Neuronal stem cell (in vitro differentiated cells): ENCODE results near the gene PTPRT.
A peak's percentile ranks its signal among the peaks of the same experiment; 100 is the strongest.

Experiments used
- DNase-seq: peaks from one replicate; pipeline ENCODE4 v3.0.0-alpha.2; 2013; ENCODE audit warnings: low spot score
- H2AFZ ChIP-seq: one replicate; pipeline ENCODE4 v1.6.1; 2013; ENCODE audit warnings: mild to moderate bottlenecking, low read length, inconsistent platforms
- H2AK5ac ChIP-seq: 2 replicates; pipeline ENCODE4 v1.6.1; 2013; ENCODE audit warnings: low read depth, mild to moderate bottlenecking, inconsistent platforms, low read length, moderate library complexity, mixed read lengths
- H2BK120ac ChIP-seq: 2 replicates; pipeline ENCODE4 v1.6.1; 2013; ENCODE audit warnings: low read depth, mild to moderate bottlenecking, inconsistent platforms, low read length, moderate library complexity, mixed read lengths
- H2BK12ac ChIP-seq: one replicate; pipeline ENCODE4 v1.6.1; 2013; ENCODE audit warnings: low read length, inconsistent platforms
- H2BK15ac ChIP-seq: 2 replicates; pipeline ENCODE4 v1.6.1; 2013; ENCODE audit warnings: mild to moderate bottlenecking, low read length, inconsistent platforms, mixed read lengths
- H2BK5ac ChIP-seq: one replicate; pipeline ENCODE4 v1.6.1; 2013; ENCODE audit warnings: inconsistent platforms, mild to moderate bottlenecking, low read length, moderate library complexity
- H3K14ac ChIP-seq: one replicate; pipeline ENCODE4 v1.6.1; 2013; ENCODE audit warnings: low read length, inconsistent platforms
- H3K18ac ChIP-seq: 2 replicates; pipeline ENCODE4 v1.6.1; 2013; ENCODE audit warnings: low read length, inconsistent platforms
- H3K23ac ChIP-seq: 2 replicates; pipeline ENCODE4 v1.6.1; 2013; ENCODE audit warnings: low read depth, mild to moderate bottlenecking, mixed read lengths, low read length, inconsistent platforms; ENCODE audit not compliant: poor library complexity
- H3K27ac ChIP-seq: replicated peaks from 3 replicates; pipeline ENCODE4 v1.5.1; 2013; ENCODE audit warnings: low read length, inconsistent platforms
- H3K27me3 ChIP-seq, 3 experiments: 2 replicates each; pipeline ENCODE4 v1.6.1; 2013; ENCODE audit warnings: low read length in 3 of 3, mild to moderate bottlenecking in 2 of 3, inconsistent platforms in 1 of 3, low read depth in 1 of 3, mixed read lengths in 1 of 3, moderate library complexity in 1 of 3; ENCODE audit not compliant: control insufficient read depth in 3 of 3, insufficient read depth in 3 of 3
- H3K36me3 ChIP-seq, 2 donors: replicated peaks in 1 of 2; 2 replicates each; pipeline ENCODE4 v1.6.1; 2013; ENCODE audit warnings: low read length in 2 of 2; ENCODE audit not compliant: control insufficient read depth in 2 of 2, insufficient read depth in 2 of 2
- H3K4ac ChIP-seq: 2 replicates; pipeline ENCODE4 v1.6.1; 2013; ENCODE audit warnings: inconsistent platforms, mild to moderate bottlenecking, low read length, moderate library complexity
- H3K4me1 ChIP-seq, 2 donors: 1 replicate in 1 of 2; 2 replicates in 1 of 2; pipeline ENCODE4 v1.6.1; 2013; ENCODE audit warnings: low read length in 2 of 2, low read depth in 1 of 2; ENCODE audit not compliant: control insufficient read depth in 2 of 2, insufficient read depth in 1 of 2
- H3K4me2 ChIP-seq: one replicate; pipeline ENCODE4 v1.6.1; 2013; ENCODE audit warnings: mild to moderate bottlenecking, low read length, inconsistent platforms; ENCODE audit not compliant: insufficient read depth, poor library complexity, severe bottlenecking
- H3K4me3 ChIP-seq, 2 donors: 2 replicates each; pipeline ENCODE4 v1.5.1; 2013; ENCODE audit warnings: low read length in 2 of 2, mild to moderate bottlenecking in 2 of 2, inconsistent platforms in 1 of 2, moderate library complexity in 1 of 2
- H3K79me1 ChIP-seq: one replicate; pipeline ENCODE4 v1.6.1; 2013; ENCODE audit warnings: low read depth, mild to moderate bottlenecking, inconsistent platforms, low read length, moderate library complexity
- H3K9ac ChIP-seq: one replicate; pipeline ENCODE4 v1.6.1; 2013; ENCODE audit warnings: mild to moderate bottlenecking, low read depth, low read length, inconsistent platforms; ENCODE audit not compliant: poor library complexity
- H3K9me3 ChIP-seq, 2 donors: replicated peaks in 1 of 2; 2 replicates each; pipeline versions ENCODE3 to v1.6.1; 2013; ENCODE audit warnings: low read length in 2 of 2, mild to moderate bottlenecking in 2 of 2, inconsistent platforms in 1 of 2, low read depth in 1 of 2, mixed read lengths in 1 of 2, moderate library complexity in 1 of 2; ENCODE audit not compliant: control insufficient read depth in 2 of 2, insufficient read depth in 1 of 2
- H4K8ac ChIP-seq: one replicate; pipeline ENCODE4 v1.6.1; 2013; ENCODE audit warnings: low read depth, mild to moderate bottlenecking, inconsistent platforms, low read length, moderate library complexity
- H4K91ac ChIP-seq: one replicate; pipeline ENCODE4 v1.6.1; 2013; ENCODE audit warnings: low read length, low read depth, mild to moderate bottlenecking, inconsistent platforms; ENCODE audit not compliant: poor library complexity
- WGBS, 2 donors: extraction: QIAGEN DNeasy Blood & Tissue Kit; methylation state at CpG; one replicate each; pipeline ENCODE4 v1.1.7; 2013; ENCODE audit warnings: missing lambda C conversion rate in 2 of 2, mixed read lengths in 1 of 2; ENCODE audit not compliant: insufficient read length in 2 of 2, insufficient replicate concordance in 1 of 2; ENCODE audit errors: extremely low coverage in 2 of 2; 5-methylcytosine and 5-hydroxymethylcytosine counted together

PTPRT gene

DNA sequence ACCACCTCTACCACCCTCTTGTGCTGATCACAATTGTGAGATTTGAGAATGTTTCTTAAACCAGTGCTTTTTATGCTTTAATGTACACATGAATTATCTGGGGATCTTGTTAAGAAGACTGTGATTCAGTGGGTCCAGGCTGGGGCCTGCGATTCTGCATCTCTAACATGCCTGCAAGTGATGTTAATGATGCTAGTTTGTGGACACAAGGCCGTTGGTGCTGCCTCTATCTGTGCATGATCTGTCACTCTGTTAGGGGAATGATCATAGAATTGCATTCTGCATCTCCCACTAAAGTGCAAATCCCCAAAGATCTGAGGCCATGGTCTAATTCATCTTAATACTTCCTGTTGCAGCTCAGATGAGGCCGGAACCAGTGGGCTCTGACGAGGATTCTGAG, 746.5 kb downstream of the PTPRT start:
- H2BK12ac ChIP-seq, result no peak overlapping the region
- no peak for DNase-seq

GRCh38 chr20:42442716-42443115, 747.0 kb downstream of the PTPRT start:
- H3K36me3 ChIP-seq, result no peaks in the 10 kb centered on the region
- DNase-seq, result no peak
- H3K4me1 ChIP-seq, result peaks cover 0 to 5% of the 10 kb centered on the region in 2 donors
- H2BK15ac ChIP-seq, result no peak overlapping the region
- H2AFZ ChIP-seq, result no peak overlapping the region
- no peaks in the 10 kb centered on the region for H3K79me1 ChIP-seq
- H3K4ac ChIP-seq, result no peak overlapping the region
- no peak overlapping the region for H3K18ac ChIP-seq
- H3K9me3 ChIP-seq, result no peaks in the 10 kb centered on the region
- no peak overlapping the region for H3K4me2 ChIP-seq
- no CpG with 5 or more reads among the region's 6 CpGs for WGBS, 2 donors
- no peak overlapping the region for H3K4me3 ChIP-seq
- H4K8ac ChIP-seq, result no peak overlapping the region
- no peak overlapping the region for H3K27ac ChIP-seq
- no peak overlapping the region for H2BK120ac ChIP-seq
- no peak overlapping the region for H3K14ac ChIP-seq
- H3K27me3 ChIP-seq, result no peaks in the 10 kb centered on the region
- no peak overlapping the region for H3K23ac ChIP-seq
- no peak overlapping the region for H2AK5ac ChIP-seq
- H2BK5ac ChIP-seq, result no peak overlapping the region
- no peak overlapping the region for H4K91ac ChIP-seq
- H3K9ac ChIP-seq, result no peak overlapping the region
- H2BK12ac ChIP-seq, result no peak overlapping the region

More for the DNA sequence above, 746.5 kb downstream of the PTPRT start:
- no peak overlapping the region for H4K91ac ChIP-seq
- no peak overlapping the region for H2BK120ac ChIP-seq
- no peak overlapping the region for H4K8ac ChIP-seq
- no CpG with 5 or more reads among the region's 4 CpGs for WGBS, 2 donors
- H3K36me3 ChIP-seq, result no peaks in the 10 kb centered on the region
- no peak overlapping the region for H3K14ac ChIP-seq
- no peak overlapping the region for H3K4me3 ChIP-seq
- no peaks in the 10 kb centered on the region for H3K27me3 ChIP-seq
- no peaks in the 10 kb centered on the region for H3K79me1 ChIP-seq
- H3K23ac ChIP-seq, result no peak overlapping the region
- H3K4me1 ChIP-seq, result peaks cover 0 to 5% of the 10 kb centered on the region in 2 donors
- no peak overlapping the region for H3K27ac ChIP-seq
- H2AK5ac ChIP-seq, result no peak overlapping the region
- no peaks in the 10 kb centered on the region for H3K9me3 ChIP-seq
- H2BK15ac ChIP-seq, result no peak overlapping the region
- H3K9ac ChIP-seq, result no peak overlapping the region
- no peak overlapping the region for H2AFZ ChIP-seq
- H3K18ac ChIP-seq, result no peak overlapping the region
- no peak overlapping the region for H2BK5ac ChIP-seq
- no peak overlapping the region for H3K4me2 ChIP-seq
- H3K4ac ChIP-seq, result no peak overlapping the region

DNA sequence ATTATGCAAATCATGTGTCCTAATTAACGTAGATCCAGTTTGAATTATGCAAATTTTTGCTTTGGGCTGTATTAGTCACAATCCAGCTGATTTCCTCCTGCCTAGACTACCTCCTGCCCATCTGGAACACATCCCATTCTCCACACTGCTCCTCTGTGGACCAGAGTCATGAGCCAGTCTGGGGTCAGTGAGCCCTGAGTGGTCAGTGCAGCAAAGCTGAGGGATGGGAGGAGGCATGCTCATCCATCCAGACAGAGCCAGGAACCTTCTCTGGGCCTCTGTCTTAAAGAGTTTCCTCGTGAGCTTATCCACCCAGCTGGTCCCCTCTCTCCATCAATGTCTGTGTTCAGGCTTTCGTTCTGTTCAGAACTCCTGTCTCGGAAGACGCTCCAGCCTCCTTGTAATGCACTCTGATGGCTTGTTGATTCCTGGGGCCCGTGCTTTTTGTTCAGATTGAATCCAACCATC, 747.8 kb downstream of the PTPRT start:
- DNase-seq, result no peak
- Histone ChIP-seq H3K23ac (no peak overlapping the region), H3K27me3 (no peaks in the 10 kb centered on the region), H3K18ac (peak overlapping the region; percentile 30), H3K14ac (no peak overlapping the region), H3K4ac (no peak overlapping the region), H3K36me3 (no peaks in the 10 kb centered on the region), H3K4me1 (peaks cover 0 to 5% of the 10 kb centered on the region in 2 donors), H3K79me1 (no peaks in the 10 kb centered on the region), H4K91ac (no peak overlapping the region), H3K9ac (no peak overlapping the region), H2BK15ac (no peak overlapping the region), H3K4me2 (no peak overlapping the region), H3K4me3 (no peak overlapping the region), H2AK5ac (no peak overlapping the region), H3K27ac (no peak overlapping the region), H3K9me3 (no peaks in the 10 kb centered on the region), H4K8ac (no peak overlapping the region), H2BK5ac (no peak overlapping the region), H2BK12ac (no peak overlapping the region), H2AFZ (no peak overlapping the region), H2BK120ac (no peak overlapping the region)
- WGBS, 2 donors, result no CpG with 5 or more reads among the region's 6 CpGs

- H3K14ac ChIP-seq, result no peak overlapping the region
- no peak overlapping the region for H3K4ac ChIP-seq
- H3K9me3 ChIP-seq, result no peaks in the 10 kb centered on the region
- no peak overlapping the region for H2BK12ac ChIP-seq
- H2BK15ac ChIP-seq, result no peak overlapping the region
- H3K27me3 ChIP-seq, result no peaks in the 10 kb centered on the region
- H3K23ac ChIP-seq, result no peak overlapping the region
- H3K4me2 ChIP-seq, result no peak overlapping the region
- no peaks in the 10 kb centered on the region for H3K36me3 ChIP-seq
- no peak overlapping the region for H2BK5ac ChIP-seq
- H2BK120ac ChIP-seq, result no peak overlapping the region
- H3K4me1 ChIP-seq, result peaks cover 0 to 5% of the 10 kb centered on the region in 2 donors
- H4K91ac ChIP-seq, result no peak overlapping the region
- H4K8ac ChIP-seq, result no peak overlapping the region
- H3K18ac ChIP-seq, result no peak overlapping the region
- H2AFZ ChIP-seq, result no peak overlapping the region
- no peak overlapping the region for H3K27ac ChIP-seq
- DNase-seq, result no peak
- no CpG with 5 or more reads among the region's 11 CpGs for WGBS, 2 donors
- no peaks in the 10 kb centered on the region for H3K79me1 ChIP-seq
- no peak overlapping the region for H2AK5ac ChIP-seq
- no peak overlapping the region for H3K9ac ChIP-seq
- no peak overlapping the region for H3K4me3 ChIP-seq
These were observed 748.4 kb downstream of the PTPRT start for GRCh38 chr20:42441196-42441863.
